ENCODE measurements around the gene NTPCR. TPM values are rescaled to one million over a fixed set of nuclear protein-coding genes. Genes with fewer than 3 reads are reported as not detected.

The NTPCR gene
- total RNA-seq, 1 experiment from 2014 or later = 34.2 TPM

GRCh38 chr1:232990176-232991128 lies 40.0 kb downstream of the NTPCR start:
- POLR2A ChIA-PET = no interaction called here
- Histone ChIP-seq H3K27ac (ENCODE audit: low read depth, low read length) (no peak overlapping the region), H3K27me3 (ENCODE audit: insufficient read depth, low read length) (no peaks in the 10 kb centered on the region), H3K9me3 (ENCODE audit: control insufficient read depth in 1 of 2, insufficient read depth in 1 of 2, low read depth in 1 of 2, low read length in 2 of 2) (peaks cover 4 to 5% of the 10 kb centered on the region in 2 experiments; a peak in 2 of 4 replicates), H3K79me2 (ENCODE audit: insufficient read depth, low read length) (no peaks in the 10 kb centered on the region), H3K9me2 (ENCODE audit: insufficient read depth) (no peaks in the 10 kb centered on the region), H4K20me1 (ENCODE audit: insufficient read depth) (no peaks in the 10 kb centered on the region), H3K4me3 (replicated peaks in 1 of 2; ENCODE audit: low read depth in 1 of 2, low read length in 2 of 2) (no peak overlapping the region), H3K9ac (ENCODE audit: low read length) (no peak overlapping the region), H3K36me3 (ENCODE audit: control insufficient read depth in 1 of 2, insufficient read depth in 2 of 2, low read length in 2 of 2) (peaks cover 0 to 6% of the 10 kb centered on the region in 2 experiments; a peak in 2 of 4 replicates), H3K4me1 (ENCODE audit: control insufficient read depth in 1 of 2, insufficient read depth in 2 of 2, low read length in 2 of 2) (peaks cover 5 to 8% of the 10 kb centered on the region in 2 experiments; a peak in 1 of 4 replicates), H3K4me2 (ENCODE audit: low read length) (no peak overlapping the region), H2AFZ (ENCODE audit: low read depth, low read length, poor library complexity, severe bottlenecking) (no peak overlapping the region)
- no TSS peak for BruUV-seq (replicated peaks)
- CTCF ChIA-PET = no interaction called here
- RAD21 ChIA-PET (ENCODE audit: low non-redundant PET in 1 of 2, low total read pairs in 2 of 2, uncharacterized antibody in 2 of 2, unreplicated experiment in 2 of 2) = no interaction called here
- intact Hi-C loops (cut with micrococcal nuclease) = no loop called here
- TF ChIP-seq ZFX (IDR thresholded peaks at IDR 0.05) = no peak
- no peak for TF ChIP-seq JUND (IDR thresholded peaks at IDR 0.05)
- TF ChIP-seq SIN3A (IDR thresholded peaks at IDR 0.05; ENCODE audit: low read depth) = no peak
- no peak for TF ChIP-seq POLR2AphosphoS5 (IDR thresholded peaks at IDR 0.05; ENCODE audit: low read depth, low read length)
- TF ChIP-seq SRF (IDR thresholded peaks at IDR 0.05; ENCODE audit: low read depth) = no peak
- no peak for TF ChIP-seq CBX3 (IDR thresholded peaks at IDR 0.05; ENCODE audit: low read depth)
- no peak for TF ChIP-seq MAX (IDR thresholded peaks at IDR 0.05)
- TF ChIP-seq EZH2phosphoT487 (IDR thresholded peaks at IDR 0.05; ENCODE audit: borderline replicate concordance) = no peak
- DNase-seq (ENCODE audit: low read depth, low spot score) (no peak), ATAC-seq (no peak)

- ATAC-seq (no peak), DNase-seq (ENCODE audit: low read depth, low spot score) (no peak)
- intact Hi-C loops (cut with micrococcal nuclease) = no loop called here
- TF ChIP-seq MAX (IDR thresholded peaks at IDR 0.05) = no peak
- H3K79me2 ChIP-seq (ENCODE audit: insufficient read depth, low read length) = no peaks in the 10 kb centered on the region
- H4K20me1 ChIP-seq (ENCODE audit: insufficient read depth) = no peaks in the 10 kb centered on the region
- RAD21 ChIA-PET (ENCODE audit: low non-redundant PET in 1 of 2, low total read pairs in 2 of 2, uncharacterized antibody in 2 of 2, unreplicated experiment in 2 of 2) = no interaction called here
- H3K9me3 ChIP-seq (ENCODE audit: control insufficient read depth in 1 of 2, insufficient read depth in 1 of 2, low read depth in 1 of 2, low read length in 2 of 2) = peaks cover 4 to 5% of the 10 kb centered on the region in 2 experiments; a peak in 2 of 4 replicates
- peaks cover 5 to 8% of the 10 kb centered on the region in 2 experiments; a peak in 1 of 4 replicates for H3K4me1 ChIP-seq (ENCODE audit: control insufficient read depth in 1 of 2, insufficient read depth in 2 of 2, low read length in 2 of 2)
- no peak overlapping the region for H2AFZ ChIP-seq (ENCODE audit: low read depth, low read length, poor library complexity, severe bottlenecking)
- no peaks in the 10 kb centered on the region for H3K9me2 ChIP-seq (ENCODE audit: insufficient read depth)
- CTCF ChIA-PET = no interaction called here
- peaks cover 0 to 6% of the 10 kb centered on the region in 2 experiments; a peak in 2 of 4 replicates for H3K36me3 ChIP-seq (ENCODE audit: control insufficient read depth in 1 of 2, insufficient read depth in 2 of 2, low read length in 2 of 2)
- no peaks in the 10 kb centered on the region for H3K27me3 ChIP-seq (ENCODE audit: insufficient read depth, low read length)
- no peak overlapping the region for H3K9ac ChIP-seq (ENCODE audit: low read length)
- no TSS peak for BruUV-seq (replicated peaks)
- H3K27ac ChIP-seq (ENCODE audit: low read depth, low read length) = no peak overlapping the region
- POLR2A ChIA-PET = no interaction called here
- no peak overlapping the region for H3K4me2 ChIP-seq (ENCODE audit: low read length)
- H3K4me3 ChIP-seq (replicated peaks in 1 of 2; ENCODE audit: low read depth in 1 of 2, low read length in 2 of 2) = no peak overlapping the region
Observed at GRCh38 chr1:232991238-232991637, 40.8 kb downstream of the NTPCR start.

All from HCT116 (cell line).